ENCODE results near the gene PBX4.

The PBX4 gene

DNA sequence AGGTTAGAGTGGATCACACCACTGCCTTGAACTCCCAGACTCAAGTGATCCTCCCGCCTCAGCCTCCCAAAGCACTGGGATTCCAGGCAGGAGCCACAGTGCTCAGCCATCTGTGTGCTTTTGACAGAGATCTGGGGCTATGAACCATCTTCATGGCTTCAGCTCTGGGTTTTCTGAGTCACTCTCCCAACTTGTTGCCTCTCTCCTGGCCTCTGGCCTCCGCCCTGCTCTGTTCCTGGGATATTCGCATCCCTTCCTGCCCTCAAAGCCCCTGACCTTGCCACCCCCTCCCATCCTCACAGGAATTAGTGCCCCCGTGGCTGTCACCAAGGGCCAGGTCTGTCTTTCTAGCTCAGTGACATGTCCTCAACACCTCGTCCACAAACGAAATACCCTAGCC is 30.7 kb upstream of the PBX4 start:
- DNase-seq, result no peak

DNA sequence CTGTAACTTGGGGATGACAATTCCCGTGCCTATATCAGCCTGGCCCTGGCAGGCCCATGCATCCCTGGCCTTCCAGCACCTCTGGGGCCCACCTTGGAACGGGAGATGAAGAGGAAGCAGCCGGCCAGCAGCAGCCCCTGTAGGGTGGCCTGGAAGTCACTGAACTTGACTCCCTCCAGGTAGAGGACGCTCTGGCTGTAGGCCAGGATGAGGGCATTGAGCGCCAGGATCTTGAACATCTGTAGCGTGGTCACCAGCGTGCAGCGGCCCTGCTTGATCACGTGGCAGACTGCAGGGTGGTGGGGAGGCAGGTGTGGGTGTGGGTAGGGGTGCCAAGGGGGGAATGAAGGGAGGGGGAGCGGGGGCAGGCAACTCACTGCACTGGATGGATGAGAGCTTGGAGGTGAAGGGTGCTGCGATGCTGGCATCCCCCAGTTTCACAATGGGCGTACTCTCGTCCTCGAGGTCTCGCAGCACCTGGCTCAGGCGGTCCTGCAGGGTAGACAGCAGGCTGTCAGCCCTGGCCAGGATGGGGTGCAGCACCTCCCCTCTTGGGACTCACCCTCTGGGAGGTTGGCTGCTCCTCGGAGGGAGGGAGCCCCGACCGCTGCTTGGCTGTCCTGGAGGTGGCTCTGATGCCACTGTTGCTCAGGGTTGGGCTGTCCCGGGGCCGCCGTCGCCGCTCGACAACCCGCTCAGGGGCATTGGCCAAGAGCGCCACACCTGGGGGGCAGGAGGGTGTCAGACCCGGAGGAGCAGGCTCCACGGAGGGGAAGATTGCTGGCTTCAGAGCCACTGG is 28.7 kb upstream of the PBX4 start:
- no peak for DNase-seq

DNA sequence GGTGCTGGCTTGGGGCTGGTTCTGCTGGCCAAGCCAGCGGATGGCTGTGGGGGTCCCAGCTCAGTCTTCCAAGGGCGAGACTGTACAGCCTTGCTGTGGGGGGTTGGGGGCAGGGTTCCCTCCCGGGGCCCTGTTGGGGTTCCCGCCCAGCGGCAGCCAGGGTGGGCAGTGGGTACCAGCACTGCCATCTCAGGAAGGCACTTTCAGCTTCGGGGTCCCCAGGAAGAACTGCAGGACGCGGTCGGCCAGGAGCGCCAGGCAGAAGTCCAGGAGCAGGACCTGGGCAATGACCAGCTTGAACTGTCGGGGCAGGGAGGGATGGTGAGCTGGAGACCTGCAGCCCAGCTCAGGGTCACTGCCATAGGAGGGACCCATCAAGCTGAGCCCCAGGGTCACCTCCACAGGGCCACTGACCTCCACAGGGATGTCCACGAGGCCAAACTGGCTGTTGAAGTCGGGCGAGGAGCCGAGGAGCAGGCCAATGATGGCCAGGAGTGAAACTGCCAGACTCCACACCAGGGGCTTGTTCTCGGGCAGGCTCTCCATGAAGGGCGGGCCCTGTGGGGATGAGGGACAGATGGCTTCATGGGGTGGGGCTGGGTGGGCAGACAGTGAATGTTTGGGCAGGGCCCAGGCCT is 26.9 kb upstream of the PBX4 start:
- DNase-seq, result no peak

DNA sequence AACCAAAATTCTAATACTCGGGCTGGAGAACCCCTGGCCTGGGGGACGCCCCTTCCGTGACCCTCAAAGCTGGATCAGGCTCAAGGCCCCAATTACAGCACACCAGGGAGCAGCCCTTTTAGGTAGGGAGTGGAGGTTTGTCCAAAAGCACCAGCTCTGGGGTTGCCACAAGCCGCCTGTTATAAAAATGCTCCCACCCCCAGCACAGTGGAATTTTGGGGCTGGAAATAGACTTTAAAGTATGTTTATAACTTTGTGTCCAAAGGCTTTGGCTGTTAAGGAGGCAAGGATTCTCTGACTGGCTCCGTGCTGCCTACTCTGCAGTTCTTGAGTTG is 25.5 kb upstream of the PBX4 start:
- no peak for DNase-seq

DNA sequence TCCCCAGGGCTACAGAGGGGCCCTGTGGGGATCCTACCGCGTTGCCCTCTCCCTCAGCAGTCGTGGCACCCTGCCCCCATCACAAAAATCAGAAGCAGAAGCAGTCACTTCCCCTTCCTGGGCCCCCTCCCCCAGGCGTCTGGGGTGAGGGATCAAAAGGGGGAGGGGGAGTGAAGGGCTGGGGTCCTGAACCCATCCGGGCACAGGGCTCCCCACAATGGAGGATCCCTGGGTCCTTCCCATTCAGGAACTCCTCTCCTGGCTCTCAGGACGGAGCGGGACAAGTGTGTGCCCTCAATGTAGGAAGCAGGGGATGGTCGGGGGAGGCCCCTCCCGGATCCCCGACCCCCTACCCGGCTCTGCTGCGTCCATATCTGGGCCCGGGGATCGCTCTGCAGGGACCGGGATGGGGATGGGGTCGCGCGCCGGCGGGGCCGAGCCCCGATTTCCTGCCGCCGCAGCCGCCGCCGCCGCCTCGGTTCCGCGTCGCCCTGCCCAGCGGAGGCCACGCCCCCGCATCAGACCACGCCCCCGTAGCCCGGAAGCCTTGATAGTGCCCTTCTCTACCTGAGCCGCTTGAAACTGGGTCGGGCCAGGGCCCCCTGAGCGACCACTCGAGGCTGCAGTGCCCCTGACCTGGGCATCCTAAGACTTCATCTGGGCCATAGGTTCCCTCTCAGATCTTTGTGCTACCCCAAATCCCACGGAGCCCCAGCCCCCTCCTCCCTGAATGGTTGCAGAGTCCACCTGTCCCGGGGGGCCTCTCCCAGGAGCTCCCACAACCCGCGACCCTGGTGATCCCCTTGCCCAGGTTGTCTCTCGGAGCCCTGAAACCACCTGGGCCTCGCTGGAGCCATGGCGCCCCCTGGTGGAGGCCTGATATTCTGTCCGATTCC is 24.9 kb upstream of the PBX4 start, which contains the start of gene GMIP:
Gene GMIP, minus strand, starts transcription at position 500 of the 896 bp plus-strand sequence. Its CDS starts 128 bp downstream, at position 372.
- peak; percentile 93 for DNase-seq

DNA sequence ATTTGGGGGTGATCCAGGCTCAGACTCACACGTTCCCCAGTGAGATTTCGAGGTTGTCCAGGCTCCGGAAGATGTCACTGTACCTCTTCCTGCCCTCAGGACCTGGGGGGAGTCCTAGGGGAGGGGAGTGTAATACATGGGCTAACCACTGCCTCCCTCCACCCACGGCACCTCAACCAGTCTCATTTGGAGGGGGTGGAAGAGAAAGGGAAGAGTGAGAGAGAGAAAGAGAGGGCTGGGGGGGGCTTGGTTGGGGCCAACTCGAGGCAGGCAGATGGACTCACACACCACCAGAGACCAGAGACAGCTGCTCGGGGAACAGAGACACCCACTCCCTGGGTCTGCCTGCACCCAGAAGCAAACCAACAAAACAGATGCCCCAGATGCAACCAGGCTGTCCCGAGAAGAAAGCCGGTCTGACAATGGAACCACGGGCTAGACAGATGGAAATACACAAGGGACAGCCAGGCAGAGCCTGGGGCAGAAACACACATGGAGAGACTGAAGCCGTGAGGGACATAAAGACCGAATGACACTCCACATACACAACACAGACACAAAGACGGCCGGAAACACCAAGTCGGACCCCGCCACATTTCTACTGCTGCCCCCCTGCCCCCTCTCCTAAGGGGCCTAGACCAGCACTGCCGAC is 24.1 kb upstream of the PBX4 start:
- peak; percentile 52 for DNase-seq

DNA sequence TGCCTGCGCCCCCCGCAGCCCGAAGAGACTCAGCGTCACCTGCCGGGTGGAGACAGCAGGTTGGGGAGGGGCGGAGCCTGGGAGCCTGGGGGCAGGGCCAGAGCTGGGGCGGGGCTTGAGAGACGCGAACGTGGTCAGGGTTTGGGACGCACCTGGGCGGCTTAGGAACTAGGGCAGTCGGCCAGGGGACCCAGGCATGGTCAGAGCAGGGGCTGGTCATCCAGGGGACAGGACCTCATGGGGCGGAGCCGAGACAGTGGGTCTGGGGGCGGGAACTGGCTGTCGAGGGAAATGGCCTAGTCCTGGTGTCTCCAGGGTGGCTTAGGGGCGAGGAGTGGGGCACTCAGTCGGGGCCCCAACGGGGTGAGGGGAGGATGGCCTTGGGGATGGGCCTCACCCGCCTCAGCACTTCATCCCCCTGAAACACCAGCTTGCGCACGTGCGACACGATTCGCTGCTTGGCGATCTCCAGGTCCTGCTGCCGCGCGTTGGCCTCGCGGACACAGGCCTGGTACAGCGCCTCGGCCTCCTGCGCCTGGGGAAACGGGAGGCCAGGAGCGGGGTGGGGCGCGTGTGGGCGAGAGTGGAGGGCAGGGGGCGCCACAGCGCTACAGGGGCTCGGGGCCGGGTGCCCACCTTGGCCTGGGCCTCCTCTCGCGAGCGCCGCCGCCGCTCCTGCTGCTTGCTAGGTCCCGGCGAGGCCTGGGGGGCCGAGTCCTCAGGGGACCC is 19.2 kb upstream of the PBX4 start:
- no peak for DNase-seq

DNA sequence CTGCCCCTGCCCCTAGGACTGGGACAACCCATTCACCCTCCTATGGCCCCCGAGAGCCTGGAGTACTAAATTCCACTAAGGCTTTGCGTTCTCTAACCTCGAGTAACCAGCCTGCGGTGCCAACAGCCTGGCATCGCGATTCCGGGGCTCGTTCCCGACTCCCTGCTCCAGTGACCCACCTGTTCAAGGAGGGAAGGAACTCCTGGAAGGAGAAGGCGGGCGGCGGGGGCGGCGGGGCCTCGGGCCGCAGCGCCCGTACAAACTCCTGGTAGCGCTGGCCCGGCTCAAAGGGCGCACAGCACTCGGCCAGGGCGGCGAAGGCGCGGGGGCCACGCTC is 18.7 kb upstream of the PBX4 start:
- no peak for DNase-seq

DNA sequence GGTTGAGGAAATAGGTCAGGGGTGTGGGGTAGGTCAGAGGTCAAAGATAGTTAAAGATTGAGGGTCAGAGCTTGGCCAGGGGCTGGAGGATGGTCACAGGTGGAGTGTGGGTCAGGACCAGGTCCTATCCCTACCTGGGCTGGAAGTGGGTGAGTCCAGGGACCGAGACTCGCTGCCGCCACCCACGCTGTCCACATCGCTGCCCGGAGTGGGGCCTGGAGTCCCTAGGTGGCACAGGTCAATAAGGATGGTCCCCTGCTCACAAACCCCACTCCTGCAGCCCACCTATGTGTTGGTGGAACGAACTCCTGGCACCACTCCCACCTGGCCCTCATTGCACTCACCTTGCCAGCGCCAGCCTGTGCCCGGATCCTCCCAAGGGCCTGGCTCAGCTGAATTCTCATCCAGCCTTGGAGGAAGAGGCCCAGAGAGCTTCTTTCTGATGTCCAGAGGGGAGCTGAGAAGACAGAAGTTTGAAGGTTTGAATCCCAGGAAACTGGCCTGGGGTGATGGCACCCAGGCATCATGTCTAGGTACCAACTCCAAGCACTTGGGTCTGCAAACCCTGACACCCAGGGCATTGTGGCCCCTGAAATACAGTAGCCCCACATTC is 18.2 kb upstream of the PBX4 start:
- no peak for DNase-seq

DNA sequence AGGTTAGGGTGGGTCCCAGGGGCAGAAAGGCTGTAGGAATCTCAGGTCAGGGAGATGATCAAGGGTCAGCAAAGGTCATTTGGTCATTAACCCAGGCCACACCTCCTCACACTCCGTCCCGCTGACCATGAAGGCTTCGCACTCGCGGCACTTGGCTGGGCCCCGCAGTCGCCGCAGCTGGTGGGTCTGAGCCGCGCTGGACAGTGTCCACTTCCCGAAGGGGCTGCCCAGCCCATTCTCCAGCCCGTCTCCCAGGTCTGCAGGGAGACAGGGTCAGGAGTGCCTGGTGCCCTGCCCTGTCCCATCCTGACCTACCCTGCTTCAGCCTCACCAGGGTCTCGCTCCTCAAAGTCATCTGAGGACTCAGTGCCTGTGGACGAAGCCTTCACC is 16.8 kb upstream of the PBX4 start:
- DNase-seq, result no peak

DNA sequence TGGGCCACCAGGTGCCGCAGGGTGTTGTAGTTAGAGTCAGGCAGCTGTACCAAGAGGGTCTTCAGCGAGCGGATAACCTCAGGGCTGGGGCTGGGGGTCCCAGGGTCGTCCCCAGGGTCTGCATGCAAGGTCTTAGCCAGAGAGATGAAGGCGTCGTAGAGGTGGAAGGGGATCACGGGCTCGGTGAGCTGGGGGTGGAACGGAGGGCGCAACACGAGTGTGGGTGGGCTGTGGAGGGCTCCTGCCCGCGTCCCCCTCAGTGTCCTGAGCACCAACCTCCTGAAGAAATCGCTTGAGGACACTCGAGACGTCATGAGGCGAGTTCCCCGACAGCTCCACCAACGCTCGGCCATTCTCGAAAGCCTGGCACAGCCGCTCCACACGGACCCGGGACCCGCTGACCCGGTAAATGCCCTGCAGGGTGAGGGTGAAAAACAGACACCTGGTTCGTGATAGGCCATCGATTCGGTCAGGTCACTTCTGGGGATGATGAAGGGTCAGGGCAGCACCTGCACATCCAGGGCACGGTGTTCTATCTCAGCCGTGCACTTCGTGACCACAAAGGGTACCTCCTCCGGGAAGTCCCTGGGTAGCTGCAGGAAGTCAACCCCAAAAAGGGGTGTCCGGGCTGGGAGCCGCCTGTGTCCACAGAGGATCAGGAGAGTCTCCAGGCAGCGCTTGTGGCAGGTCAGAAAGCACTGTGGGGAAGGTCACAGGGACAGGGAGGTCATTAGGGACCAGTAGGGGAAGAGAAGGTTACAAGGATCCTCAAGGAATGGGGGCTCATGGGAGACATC is 16.2 kb upstream of the PBX4 start:
- DNase-seq, result no peak

DNA sequence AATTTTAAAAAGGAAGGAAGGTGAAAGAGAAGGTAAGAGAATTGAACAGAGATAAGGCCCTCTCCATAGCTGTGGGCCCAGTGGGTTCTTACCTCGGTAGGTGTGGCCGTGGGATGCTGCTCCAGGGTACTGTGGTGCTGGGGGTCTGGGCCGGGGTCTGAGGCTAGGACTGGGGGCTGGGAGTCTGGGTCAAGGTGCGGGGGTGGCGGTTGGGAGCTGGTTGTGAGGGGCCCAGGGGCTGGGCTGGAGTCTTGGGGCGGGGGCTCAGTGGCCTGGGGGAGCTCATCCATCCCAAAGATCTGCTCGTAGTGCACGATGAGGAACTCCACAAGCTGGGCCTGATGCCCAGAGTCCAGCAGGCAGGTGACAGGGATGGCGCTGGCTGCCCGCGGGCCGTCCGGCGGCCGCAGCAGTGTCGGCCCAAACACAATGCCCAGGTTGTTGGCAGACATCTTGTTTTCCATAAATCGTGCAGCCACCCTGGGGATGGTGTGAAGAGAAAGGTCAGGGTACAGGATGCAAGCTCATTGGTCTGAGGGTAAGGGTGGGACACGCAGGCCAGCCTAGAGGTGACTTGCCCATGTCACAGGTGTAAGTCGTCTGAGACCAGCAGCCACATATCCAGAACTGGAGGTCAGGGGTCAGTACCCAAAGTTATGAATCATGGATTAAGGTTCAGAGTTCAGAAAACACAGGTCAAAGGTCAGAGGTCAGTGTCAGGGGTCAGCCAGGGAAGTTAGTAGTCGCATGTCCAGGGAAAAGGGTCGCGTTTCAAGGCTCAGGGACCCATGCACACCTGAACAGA is 15.4 kb upstream of the PBX4 start:
- DNase-seq, result no peak

DNA sequence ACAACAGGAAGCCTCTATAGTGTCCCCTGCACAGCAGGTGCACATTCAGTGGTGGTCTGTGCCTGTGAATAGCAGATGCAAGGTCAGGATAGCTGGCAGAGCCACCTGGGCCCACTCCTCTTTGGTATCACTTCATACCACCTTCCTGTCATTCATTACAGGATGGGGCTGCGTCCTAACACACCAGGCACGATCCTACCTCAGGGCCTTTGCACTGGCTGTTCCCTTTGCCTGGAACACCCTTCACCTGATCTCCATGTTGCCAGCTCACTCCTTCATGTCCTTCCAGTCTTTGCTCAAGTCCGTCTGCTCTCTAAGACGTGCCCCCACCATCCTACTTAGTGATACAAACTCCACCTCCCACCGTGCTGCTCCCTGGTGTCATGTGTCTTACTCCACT is 14.2 kb upstream of the PBX4 start:
- DNase-seq, result no peak

DNA sequence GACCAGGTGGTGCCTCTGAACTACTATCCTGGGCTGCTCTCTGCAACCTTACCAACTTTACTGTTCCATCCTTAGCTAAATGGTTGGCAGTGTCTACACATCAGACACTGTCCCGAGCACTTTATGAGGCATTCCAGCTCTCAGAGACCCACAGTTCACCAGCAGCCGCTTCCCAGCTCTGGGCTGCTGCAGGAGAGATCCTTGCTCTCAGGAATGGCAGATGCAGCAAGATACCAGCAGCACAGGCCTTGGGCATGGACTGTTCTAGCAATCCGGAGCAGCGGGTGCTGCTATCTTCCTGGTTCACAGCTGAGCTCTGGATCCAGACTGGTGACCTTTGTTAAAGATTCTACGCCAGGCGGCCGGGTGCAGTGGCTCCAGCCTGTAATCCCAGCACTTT is 12.9 kb upstream of the PBX4 start:
- no peak for DNase-seq

DNA sequence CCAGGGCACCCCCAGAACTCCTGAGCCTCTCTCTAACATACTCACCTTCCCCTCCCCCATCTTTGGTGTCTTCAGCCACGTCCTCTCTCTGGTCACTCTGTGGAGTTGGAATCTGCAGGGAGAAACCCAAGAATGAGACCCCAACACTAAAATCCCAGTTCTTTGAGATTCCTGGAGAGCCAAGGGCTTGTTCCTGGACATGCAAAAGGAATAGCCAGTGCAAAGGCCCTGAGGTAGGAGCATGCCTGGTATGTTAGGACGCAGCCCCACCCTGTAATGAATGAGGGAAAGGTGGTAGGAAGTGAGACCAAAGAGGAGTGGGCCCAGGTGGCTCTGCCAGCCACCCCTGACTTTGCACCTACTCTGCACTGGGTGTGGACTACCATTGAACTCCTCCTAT is 11.9 kb upstream of the PBX4 start:
- no peak for DNase-seq

DNA sequence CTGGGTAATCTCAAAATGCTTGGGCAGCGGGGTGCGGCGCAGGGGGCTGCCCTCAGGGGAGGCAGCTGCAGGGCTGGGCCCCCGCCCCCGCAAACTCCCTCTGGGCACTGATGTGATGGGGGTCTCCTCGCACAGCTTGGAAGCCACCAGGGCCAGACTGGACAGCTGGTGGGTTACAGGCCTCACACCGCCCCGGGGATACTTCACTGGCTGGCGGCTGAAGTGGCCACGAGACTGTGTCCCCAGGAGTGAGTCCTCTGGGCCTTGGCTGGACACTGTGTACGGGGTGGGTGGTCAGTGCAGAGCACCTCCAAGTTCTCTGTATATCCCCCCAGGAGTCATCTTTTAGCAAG is 11.6 kb upstream of the PBX4 start:
- DNase-seq, result no peak

DNA sequence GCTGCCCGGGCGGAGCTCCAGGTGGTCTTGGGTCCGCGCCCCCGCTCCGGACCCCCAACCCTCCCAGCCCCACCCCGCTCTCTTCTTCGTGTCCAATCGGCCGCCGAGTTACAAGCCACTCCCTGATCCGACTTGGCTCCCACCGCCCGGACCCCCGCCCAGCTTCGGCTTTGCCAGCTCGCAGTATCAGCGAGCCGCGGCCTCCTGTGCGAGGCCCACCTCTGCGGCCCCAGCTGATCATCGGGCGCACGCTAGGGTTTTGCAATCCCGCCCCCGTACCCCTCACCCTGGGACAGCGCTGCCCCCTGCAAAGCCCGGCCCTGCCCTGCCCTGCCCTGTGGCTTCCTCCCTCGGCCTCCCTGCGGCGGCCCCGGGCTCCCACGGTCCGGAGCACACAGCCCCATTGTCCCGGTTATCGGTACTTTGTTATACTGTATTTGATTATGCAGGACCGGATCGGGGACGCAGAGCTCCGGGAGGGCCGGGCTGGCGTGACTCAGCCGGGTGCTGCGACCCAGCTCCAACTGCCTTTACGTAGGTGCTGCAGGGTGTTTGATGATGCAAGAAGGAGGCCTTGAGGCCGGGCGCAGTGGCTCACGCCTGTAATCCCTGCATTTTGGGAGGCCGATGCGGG is 10.1 kb upstream of the PBX4 start:
- peak; percentile 67 for DNase-seq

DNA sequence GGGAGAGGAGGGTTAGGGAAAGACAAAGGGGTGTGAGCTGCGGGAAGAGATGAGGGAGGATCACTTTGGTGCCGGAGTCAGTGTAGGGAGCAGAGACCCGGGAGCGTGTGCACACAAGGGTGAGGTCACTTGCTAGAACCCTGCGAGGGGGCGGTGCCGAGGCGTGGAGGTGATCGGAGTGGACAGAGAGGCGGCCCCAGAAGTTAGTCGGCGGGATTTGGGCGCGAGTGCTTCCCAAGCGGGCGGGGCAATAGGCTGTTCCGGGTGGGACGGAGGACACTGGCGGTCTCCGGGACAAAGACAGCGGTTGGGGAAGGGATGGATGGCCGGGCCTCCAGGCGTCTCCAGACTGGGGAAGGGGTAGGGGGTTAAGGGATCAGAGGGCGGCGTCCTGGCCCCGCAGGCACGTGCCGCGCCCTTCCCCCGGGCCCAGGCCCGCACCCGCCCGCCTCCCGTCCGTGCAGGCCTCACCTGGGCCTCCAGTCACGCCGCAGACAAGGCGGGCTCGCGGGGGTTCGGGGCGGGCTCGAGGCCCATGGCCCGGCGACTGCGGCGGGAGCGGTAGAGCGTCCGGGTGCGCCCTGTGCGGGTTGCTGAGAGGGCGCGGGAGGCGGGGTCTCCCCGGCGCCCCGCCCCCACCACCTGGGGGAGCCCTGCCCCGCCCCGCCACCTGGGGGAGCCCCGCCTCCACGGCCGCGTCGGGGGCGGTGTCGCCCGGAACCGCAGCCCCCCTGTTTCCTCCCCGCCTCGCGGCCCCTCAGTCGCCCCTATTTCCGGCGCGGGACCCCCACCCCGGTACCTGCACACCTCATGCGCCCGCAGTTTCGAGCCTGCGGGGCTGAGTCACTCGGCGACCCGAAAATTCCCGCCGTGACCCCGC is 9.4 kb upstream of the PBX4 start, which contains the start of gene LPAR2:
Gene LPAR2, minus strand, starts transcription at position 600 of the 880 bp plus-strand sequence. CDS start 945 bp downstream, outside the sequence.
- DNase-seq, result peak; percentile 88

All from CD4-positive, alpha-beta T cell treated with Interleukin-6 for 4 hours (primary cell).